ENCODE data around the gene TMEM253. TPM values are rescaled to one million over a fixed set of nuclear protein-coding genes. Genes with fewer than 3 reads are reported as not detected.

Gene TMEM253
- 0.62 TPM for polyA plus RNA-seq (ENCODE audit: insufficient read length)

DNA sequence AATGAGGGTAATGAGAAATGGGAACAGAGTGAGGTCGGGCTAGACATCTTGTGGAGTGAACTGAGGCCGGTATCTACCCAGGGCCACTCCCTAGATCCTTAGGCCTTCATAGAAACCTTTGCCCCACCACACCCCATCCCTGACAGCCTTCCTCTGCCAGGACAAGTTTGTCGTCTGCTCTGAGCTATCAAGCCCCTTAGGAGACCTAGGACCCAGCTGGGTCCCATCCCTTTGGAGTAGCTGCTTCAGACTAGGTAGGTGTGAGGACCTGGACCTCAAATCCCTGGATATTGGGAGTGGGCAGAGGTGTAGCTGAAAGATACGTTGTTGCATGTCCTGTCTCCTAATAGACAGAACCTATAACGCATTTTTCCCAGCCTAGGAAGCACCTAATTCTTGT lies at the start of gene TMEM253:
TMEM253 (plus strand) TSS at position 136 of the 400 bp plus-strand sequence. CDS start 278 bp downstream, outside the sequence.
- DNase-seq (ENCODE audit: low read depth), result no peak

DNA sequence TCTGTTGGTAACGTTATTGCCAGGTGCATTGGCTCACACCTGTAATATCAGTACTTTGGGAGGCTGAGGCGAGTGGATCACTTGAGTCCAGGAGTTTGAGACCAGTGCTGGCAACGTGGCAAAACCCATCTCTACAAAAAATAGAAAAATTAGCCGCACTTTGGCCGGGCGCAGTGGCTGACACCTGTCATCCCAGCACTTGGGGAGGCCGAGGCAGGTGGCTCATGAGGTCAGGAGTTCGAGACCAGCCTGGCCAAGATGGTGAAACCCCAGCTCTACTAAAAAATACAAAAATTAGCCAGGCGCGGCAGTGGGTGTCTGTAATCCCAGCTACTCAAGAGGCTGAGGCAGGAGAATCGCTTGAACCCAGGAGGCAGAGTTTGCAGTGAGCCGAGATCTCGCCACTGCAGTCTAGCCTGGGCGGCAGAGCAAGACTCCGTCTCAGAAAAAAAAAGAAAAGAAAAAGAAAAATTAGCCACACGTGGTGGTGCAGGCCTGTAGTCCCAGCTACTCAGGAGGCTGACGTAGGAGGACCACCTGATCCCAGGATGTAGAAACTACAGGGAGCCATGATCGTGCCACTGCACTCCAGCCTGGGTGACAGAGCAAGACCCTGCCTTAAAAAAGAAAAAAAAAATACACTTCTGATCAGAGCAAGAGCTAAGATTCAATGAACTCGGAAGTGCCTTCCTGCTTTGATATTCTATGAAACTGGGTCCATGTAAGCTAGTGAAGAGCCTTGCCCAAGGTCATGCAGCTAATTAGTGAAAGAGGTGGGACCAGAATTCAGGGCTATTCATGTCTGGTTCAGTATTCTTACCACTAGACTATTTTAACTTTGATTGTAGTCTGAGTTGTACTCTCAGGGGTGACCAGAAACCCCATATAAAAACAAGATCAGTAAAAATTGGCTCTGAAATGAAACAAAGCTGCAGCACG lies 47.4 kb upstream of the TMEM253 start:
- no peak for DNase-seq (ENCODE audit: low read depth)

DNA sequence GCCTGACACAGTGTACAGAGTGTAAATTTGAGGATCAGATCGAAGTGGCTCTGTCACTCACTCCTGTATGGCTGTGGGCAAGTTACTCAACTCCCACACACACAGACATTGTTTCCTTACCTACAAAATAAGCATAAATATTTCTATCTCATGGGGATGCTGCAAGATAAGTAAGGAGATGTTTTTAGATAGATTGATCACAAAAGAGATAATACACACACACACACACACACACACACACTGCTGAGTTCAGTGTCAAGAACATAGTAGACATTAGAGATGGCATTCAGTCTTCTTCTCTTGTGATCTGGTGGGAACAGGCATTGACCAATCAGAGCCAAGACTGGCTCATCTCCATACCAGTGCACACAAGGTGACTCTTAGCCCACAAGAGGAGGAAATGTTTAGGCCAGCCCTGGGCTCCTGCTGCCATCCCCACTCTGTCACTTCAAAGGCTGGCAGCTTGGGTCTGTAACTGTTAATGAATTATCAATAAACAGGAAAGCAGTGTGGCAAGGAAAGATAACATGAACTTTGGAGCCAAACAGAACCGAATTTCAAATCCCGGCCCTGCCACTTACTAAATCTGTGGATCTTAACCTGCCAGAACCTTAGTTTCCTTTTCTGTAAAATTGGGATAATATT lies 46.6 kb upstream of the TMEM253 start:
- DNase-seq (ENCODE audit: low read depth), result no peak

DNA sequence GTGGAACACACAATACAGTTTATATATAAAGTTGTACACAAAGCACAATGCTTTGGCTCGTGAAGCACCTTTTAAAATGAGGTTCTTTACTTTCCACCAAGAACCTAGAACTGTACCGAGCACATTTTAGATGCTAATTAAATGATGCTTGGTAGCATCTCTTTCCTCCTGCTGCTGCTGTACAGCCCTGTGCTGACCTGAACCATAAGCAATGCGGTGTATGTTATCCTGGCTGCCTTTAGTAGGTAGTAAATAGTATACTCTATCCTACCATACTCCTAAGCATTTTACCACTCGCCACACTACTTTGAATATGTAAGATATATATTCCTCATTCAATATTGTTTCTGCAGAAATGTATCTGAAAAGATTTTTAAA lies 46.1 kb upstream of the TMEM253 start:
- no peak for DNase-seq (ENCODE audit: low read depth)

DNA sequence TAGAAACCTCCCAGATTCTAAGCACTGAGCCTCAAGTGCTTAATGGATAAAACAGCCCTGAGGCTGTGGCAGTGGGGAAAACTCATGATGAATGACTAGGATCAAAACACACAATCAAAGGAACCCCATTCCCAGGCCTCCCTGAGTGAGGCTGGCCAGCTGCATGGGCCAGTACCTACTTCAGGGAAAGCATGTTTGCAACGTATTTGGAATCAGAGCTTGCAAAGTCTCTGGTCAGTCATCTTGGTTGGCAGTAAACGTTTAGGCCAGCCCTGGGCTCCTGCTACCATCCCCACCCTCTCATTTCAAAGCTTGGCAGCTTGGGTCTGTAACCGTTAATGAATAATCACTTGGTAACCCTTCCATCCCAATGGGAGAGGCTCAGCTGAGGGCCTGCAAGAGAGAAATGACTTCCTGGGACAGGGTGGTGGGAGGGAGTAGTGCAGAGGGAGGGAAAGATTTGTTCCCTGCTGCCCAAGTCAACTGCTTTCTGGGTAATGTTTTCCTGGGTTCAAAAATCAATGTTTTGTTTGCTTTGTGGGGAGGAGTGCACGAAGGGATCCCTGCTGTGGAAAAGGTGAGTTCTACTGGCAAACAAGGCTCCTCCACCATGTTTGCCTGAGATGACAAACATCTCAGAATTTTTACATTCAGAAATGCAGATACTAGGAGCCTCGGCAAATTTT lies 45.3 kb upstream of the TMEM253 start:
- DNase-seq (ENCODE audit: low read depth), result no peak

DNA sequence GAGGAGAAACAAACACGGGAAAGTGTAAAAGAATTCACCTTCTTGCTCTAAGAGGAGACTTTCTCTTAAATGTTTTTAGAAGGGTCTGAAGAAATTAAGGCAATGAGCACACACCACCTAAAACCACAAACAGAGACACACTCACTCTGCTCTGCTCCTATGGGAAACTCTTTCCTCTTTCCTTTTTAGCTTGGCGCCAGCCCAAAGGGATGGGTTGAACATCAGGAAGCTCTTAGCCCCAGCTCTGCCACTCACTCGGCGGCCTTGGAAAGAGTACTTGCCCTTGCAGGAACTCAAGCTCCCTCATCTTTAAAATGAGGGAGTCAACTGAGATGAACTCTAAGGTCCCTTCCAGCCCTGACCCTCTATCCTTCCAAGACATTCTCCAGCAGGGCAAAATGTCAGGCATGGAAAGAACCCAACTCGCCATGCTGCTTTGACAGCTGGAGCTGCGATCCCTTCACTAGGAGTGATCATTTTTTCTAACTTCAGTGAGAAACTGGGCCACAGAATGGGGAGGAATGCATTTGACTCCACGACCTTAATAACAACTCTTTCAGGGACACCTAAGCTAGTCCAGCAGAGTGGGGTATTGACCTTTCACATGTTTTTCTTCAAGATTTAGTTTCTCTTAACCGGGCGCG lies 44.2 kb upstream of the TMEM253 start:
- DNase-seq (ENCODE audit: low read depth), result no peak

DNA sequence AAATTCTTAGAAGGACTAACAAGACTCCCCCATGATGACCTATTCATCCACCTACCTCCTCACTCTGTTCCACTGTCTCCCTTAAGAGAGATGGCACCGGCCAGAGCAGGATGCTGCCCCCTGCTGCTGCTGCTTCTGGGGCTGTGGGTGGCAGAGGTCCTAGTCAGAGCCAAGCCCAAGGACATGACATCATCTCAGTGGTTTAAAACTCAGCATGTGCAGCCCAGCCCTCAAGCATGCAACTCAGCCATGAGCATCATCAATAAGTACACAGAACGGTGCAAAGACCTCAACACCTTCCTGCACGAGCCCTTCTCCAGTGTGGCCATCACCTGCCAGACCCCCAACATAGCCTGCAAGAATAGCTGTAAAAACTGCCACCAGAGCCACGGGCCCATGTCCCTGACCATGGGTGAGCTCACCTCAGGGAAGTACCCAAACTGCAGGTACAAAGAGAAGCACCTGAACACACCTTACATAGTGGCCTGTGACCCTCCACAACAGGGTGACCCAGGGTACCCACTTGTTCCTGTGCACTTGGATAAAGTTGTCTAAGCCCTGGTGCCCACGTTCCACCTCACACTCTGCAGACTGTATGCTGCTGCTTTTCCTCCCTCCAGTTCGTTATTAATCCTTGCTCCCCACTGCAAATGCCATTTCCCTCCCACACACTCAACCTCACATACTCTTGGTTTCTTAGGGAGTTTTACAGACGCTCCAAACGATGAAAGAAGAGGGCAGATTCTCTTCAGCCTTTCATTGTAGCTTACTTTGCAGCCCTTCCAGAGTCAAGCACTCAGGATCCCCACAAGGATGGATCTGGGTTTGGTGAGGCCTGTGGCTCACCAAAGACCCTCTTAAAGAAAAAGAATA lies 42.8 kb upstream of the TMEM253 start, which contains the start of gene RNASE8:
RNASE8 (plus strand) TSS at position 20 of the 873 bp plus-strand sequence; CDS start at position 91, 71 bp downstream.
- no peak for DNase-seq (ENCODE audit: low read depth)

DNA sequence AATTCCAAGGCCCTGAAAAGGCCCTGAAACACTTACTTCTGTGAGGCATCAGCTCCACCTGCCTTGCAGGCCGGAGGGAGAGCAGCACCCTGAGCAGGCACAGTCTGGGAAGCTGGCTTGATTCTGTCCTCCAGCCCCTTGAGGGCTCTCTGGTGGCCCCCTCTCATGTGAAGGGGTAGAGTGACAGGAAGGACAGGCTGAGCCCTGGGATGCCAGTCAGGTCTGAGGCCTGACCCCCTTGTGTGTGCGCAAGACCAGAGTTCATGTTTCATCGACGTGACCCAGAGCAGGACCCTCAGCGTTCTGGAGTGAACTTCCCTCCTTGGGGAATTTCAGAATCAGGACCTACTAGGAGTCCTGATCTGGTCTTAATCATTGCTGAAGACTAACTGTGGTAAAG lies 42.0 kb upstream of the TMEM253 start:
- DNase-seq (ENCODE audit: low read depth), result no peak

DNA sequence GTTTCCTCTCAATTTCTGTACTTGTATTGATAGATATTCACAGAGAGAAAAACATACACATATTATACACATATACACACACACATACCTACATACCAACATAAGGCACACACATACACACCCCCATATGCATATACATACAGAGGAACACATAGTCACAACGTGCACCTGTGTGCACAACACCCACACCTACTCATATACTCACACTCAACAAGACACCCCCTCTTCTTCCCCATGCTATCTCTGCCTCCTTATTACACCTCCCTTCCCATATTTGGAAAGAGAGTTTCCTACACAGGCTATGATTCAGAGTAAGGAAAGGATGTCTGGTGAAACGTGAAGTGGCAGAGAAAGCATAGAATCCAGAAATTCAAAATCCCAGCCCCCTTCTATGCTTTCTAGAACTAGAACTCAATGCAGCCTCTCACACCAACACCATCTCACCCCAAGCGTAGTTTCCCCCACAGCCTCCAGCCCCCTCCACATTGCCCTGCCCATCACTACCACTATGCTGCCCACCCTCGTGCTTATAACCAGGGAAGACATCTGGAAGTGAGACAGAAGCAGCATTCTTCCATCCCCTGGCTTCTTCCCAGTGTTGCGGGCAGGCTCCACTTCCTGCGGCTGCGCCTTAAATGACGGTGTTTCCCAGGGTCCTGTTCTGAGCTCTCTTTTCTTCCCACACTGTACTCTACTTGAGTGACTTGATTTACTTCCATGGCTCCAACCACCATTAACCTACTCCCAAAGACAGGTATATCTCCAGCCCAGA lies 40.8 kb upstream of the TMEM253 start:
- no peak for DNase-seq (ENCODE audit: low read depth)

DNA sequence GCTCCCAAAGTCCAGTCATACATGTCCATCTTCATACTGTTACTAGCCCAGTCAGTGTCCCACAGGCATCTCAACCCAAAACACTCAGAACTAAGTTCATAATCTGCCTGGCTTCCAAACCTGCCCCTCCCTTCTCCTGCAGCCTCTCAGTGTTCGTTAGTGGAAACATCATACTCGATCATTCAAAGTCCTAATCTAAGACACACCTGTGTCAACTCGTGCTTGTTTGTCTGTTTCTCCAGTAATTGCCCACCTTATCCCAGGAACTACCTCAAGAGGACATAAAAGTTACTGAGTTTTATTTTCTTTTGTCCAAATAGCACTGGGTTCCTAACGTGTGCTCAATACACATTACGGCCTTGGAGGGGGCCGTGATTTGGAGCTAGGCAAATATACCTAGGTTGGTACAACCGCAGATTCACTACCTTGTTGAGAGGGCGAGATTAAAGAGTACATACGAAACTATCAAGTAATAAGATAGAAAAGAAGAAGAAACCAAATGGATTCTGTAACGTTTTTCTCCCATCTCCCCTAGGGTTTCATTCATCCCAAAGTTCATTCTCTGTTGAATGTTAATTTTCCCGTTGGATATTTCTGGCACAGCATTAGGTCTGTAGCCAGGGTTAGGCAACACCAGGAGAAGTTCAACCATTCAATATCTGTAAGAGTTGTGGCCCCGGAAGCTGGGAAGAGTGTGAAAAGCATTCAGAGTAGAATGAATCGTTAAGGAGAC lies 40.1 kb upstream of the TMEM253 start:
- DNase-seq (ENCODE audit: low read depth), result no peak

DNA sequence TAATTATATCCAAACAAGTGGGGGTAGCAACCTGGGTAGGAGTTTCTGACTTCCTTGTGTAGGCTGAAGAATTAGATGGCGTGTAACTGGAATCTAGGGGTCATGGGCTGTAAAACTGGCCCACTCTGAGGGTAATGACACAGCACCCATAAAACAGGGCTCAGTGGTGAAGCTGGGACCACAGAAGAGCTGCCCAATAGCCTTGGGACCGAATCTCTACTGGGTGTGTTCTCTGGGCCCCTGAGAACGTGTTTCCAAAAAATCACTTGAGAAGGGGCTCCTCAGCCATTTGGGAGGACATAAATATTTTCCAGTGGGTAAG lies 39.6 kb upstream of the TMEM253 start:
- DNase-seq (ENCODE audit: low read depth), result no peak

DNA sequence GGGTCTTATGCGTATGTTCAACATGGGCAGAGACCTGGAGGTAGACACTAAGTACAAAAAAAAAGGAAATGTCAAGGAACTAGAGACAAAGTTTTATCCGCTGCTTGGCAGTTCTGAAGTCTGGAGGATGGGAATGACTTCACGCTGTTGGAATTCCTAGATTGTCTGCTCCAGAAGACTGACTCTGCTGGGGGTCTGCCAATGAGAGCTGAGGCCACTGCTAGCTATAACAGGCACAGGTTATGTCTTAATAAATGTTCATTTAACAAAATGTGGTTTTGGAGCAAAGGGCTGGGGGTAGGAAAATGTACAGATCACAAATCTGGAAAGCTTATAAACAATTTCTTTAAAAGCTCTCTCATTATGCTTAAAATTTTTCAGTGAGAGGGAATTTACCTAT lies 37.4 kb upstream of the TMEM253 start:
- DNase-seq (ENCODE audit: low read depth), result no peak

DNA sequence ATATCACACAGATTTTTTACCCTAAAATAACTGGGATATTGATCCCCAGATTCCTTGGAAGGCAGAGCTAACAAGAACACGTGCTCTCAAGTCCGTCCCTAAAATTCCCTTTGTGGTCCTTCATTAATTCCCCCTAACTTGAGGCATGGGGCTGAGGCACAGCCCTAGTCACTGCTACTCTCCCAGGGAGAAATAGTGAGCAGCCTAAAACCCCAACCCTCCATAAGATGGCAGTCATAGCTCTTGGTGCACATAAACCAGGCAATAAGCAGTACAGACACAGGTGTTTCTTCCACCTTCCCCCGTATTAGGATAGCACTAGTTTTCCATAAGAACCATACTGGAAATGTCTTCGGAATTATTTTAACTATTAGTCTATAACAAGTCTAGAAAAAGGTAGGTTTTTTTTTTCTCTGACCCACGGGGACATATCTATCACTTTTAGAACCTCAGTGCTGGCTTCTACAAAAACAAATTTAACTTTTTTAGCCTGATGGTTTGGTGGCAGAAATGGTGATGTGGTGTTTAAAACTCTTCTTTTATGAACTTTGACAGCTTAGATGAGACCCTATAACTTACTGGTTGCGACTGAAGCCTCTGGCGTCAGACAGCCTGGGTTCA lies 33.9 kb upstream of the TMEM253 start:
- DNase-seq (ENCODE audit: low read depth), result no peak

DNA sequence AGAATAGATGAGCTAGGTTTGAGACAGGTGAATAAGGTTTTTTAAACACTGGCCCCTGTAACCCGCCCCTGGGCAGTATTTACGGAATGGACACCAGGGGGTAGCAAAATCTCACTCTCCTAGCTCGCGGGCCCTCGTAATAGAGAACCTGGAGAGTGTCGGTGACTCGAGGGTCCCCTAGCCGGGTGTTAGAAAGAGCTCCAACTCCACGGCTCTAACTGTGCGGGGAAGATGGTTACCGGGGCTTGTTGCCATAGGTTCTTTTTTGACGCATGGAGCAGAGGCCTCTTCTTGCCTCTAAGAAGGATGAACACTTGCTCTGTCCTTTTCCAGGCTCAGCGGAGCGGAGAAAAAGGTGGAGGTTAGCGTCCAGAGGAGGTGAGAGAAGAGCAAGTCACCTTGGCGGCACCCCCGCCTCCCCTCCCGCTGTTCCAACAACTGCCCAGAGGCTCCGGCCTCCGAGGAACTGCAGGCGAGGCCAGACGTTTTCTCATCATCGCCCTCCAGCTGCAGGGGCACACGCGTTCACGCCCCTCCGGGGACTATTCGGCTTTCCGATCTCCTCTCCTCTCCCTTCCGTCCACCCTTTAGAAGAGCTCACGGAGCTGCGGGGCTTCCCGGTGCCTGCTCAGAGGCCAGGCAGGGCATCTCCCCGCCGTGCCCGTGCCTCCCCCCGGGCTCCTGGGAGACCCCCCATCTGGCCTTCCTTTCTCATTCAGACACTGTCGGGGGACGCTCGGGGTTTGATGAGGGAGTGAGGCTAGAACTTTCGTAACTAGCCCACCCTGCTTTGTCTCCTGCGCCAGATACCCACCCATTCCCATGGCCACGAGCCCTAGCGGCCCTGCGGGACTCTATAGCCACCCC lies 32.1 kb upstream of the TMEM253 start:
- no peak for DNase-seq (ENCODE audit: low read depth)

DNA sequence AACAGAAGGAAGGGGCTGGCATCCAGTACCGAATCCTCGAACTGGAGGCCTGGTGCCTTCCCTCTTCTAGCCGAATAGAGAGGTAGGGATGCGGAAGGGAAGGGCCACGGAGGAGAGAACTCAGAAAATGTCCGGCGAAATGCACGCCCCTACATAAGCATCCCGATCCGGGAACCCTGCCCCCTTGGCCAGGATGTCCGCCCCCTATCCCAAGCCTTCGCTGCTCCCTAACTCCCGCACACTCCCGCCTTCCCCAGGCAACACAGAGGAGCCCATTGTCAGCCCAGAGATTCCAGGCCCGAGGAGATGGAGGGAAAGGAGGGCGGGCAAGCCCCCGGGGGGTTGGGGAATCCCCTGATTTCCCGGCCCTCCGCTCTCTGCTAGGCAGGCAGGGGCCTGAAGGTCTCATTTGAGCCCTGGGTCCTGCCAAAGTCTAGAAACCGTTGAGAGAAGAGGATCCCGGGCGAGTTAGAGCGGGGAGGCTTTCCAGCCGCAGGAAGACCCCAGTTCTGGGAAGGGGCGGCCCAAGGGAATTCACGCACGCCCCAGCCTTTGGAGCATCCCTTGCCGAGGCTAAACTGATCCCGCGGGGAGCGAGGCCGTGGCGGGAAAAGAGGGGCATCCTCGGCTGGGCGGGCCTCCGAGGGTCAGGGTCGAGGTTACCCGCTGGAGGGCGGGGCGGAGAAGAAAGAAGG lies 31.3 kb upstream of the TMEM253 start:
- DNase-seq (ENCODE audit: low read depth), result no peak

DNA sequence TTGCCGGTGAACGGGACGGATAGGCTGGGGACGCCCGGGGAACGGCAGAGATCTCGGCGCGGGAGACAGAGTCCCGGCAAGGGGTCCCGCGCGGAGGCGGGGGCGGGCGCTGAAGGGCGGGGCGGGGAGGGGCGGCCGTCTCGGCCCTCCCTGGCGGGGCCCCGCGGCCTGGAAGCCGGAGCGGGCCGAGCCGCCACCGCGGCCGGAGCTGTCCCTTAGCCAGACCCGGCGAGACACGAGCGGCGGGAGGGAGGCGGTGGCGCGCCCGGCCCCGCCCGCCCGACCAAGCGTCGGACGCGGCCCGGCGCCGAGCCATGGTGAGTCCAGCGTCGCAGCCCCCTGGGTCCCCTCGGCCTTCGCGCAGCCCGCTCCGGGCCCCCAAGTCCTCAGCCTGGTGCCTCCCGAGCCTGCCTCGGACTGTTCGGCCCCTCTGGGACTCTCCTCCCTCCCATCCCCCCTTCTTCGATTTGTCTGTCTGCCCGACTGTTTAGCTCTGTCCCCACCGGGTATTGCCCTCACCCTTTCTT lies 30.7 kb upstream of the TMEM253 start, which contains the start of gene ARHGEF40:
ARHGEF40 (plus strand) TSS at position 222 of the 527 bp plus-strand sequence; CDS start at position 315, 93 bp downstream.
- no peak for DNase-seq (ENCODE audit: low read depth)

DNA sequence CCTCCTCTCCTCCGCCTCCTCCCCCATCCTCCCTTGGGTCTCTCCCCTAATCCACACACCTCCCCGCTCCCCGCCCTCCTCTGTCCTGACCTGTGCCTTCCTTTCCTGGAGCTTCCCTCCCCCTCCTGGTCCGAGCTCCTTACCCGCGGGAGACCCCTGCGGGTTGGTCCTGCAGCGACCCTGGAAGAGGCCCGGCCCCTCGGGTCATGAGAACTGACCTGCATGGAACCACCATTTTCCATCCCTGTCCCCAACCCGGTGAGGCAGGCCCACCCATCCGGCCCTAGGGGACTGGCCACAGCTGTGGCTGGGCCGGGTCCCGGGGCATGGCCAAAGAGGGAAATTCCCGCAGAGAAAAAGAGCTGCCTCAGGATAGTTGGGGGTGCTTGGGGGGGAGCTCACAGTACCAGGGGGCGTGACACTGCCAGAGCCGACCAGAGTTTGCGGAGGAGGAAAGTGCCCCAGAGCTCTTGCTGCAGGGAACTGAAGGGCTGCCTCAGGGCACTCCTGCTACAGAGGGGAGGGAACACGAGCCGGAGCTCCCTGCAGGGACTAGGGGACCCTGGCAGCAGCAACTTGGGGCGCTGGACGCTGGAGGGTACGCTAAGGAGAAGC lies 30.1 kb upstream of the TMEM253 start:
- DNase-seq (ENCODE audit: low read depth), result no peak
